Measurements from ENCODE around the gene ATP9B.

Gene ATP9B

DNA sequence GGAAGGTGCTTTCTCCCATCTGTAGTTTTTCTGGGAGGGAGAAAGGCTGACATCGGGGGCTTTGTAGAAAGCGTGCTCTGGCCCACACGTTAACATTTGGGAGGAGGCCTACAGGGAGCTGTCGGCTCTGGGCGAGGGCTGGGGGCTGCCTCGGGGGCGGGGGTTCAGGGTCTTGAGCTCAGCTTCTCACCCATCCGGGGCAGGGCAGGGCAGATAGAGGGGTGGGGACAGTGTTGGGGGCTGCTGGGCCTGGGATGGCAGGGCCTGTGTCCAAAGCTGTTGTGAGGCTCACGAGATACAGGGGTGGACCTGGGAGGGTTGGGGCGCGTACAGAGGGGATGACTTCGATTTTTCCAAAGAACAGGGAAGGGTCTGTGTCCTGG is 353.6 kb downstream of the ATP9B start:
- DNase-seq (ENCODE audit: insufficient read length, low spot score) (no peak), FAIRE-seq (no peak)
- TF ChIP-seq POLR2A (IDR thresholded peaks at IDR 0.05; ENCODE audit: low read depth, low read length) = no peak

DNA sequence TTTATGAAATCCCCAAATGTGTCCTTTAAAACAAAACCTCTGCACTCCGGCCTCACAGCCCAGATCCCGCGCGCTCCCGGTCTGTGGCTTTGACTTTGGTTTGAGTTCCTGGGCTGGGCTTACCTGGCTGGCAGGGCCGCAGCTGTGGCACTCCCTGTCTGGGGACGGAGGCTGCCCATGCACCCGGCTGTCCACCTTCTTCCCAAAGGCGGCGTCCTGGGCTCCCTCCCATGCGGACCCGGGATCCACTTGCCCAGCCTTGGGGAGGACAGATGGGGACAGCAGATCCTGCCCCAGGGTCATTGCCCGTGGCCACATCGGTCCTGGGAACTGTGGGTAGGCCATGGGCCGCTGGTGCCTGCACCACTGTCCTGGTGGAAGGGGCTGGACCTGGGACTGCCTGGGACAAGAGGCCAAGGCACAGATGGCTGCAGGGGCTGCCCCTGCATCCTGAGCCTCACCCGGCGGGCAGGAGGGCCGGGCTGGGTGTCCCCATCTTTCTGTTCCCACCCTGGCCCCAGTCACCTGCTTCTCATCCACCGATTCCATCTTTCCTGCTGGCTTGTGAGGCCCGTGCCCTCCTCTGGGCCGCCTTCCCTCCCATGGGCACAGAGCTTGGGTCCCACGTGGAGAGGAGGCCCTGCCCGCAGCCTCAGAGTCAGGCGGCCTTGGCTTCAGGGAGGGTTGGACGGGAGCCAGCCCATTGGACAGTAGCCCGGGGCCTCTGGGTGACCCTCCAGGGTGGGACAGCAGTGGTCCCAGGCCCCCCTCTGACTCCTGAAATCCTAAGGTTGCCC is 354.2 kb downstream of the ATP9B start:
- no peak for FAIRE-seq
- TF ChIP-seq POLR2A (IDR thresholded peaks at IDR 0.05; ENCODE audit: low read depth, low read length) = no peak
- DNase-seq (ENCODE audit: insufficient read length, low spot score) = no peak

DNA sequence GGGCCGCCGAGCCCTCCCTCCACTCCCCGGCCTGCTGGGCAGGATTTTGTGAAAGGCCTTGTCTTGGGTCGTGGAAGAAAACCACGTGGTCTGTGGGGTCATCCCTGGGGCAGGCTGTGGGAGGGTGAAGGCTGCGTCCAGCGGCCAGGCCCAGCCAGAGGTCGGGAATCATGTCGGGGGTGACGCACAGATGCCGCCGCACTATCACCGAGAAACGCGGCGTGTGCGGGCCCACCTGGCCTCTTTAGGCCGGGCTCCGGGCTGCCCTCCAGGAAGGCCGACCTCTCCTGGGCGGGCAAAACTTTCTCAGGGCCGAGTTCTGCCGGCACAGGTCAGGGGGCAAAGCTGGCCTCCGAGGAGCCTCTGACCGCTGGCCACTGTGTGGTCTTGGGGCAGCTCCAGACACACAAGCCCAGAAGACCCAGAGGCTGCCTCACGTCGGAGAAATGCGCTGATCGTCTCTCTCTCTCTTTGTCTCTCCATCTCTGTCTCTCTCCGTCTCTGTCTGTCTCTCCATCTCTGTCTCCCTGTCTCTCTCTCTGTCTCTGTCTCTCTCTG is 354.9 kb downstream of the ATP9B start:
- FAIRE-seq (no peak), DNase-seq (ENCODE audit: insufficient read length, low spot score) (no peak)
- no peak for TF ChIP-seq POLR2A (IDR thresholded peaks at IDR 0.05; ENCODE audit: low read depth, low read length)

- FAIRE-seq (no peak), DNase-seq (ENCODE audit: insufficient read length, low spot score) (no peak)
- TF ChIP-seq POLR2A (IDR thresholded peaks at IDR 0.05; ENCODE audit: low read depth, low read length) = no peak
These were observed 355.8 kb downstream of the ATP9B start for GRCh38 chr18:79424880-79425568.

GRCh38 chr18:79425569-79425886 is 356.3 kb downstream of the ATP9B start:
- no peak for TF ChIP-seq POLR2A (IDR thresholded peaks at IDR 0.05; ENCODE audit: low read depth, low read length)
- DNase-seq (ENCODE audit: insufficient read length, low spot score) = no peak
- FAIRE-seq = no peak

- TF ChIP-seq POLR2A (IDR thresholded peaks at IDR 0.05; ENCODE audit: low read depth, low read length) = no peak
- no peak for DNase-seq (ENCODE audit: insufficient read length, low spot score)
- no peak for FAIRE-seq
These were observed 357.4 kb downstream of the ATP9B start for GRCh38 chr18:79426376-79427300.

GRCh38 chr18:79427368-79428225 is 358.4 kb downstream of the ATP9B start:
- FAIRE-seq = no peak
- no peak for DNase-seq (ENCODE audit: insufficient read length, low spot score)
- no peak for TF ChIP-seq POLR2A (IDR thresholded peaks at IDR 0.05; ENCODE audit: low read depth, low read length)

Measured in H54 (cell line).